ENCODE data around the gene KHNYN.

Gene KHNYN

DNA sequence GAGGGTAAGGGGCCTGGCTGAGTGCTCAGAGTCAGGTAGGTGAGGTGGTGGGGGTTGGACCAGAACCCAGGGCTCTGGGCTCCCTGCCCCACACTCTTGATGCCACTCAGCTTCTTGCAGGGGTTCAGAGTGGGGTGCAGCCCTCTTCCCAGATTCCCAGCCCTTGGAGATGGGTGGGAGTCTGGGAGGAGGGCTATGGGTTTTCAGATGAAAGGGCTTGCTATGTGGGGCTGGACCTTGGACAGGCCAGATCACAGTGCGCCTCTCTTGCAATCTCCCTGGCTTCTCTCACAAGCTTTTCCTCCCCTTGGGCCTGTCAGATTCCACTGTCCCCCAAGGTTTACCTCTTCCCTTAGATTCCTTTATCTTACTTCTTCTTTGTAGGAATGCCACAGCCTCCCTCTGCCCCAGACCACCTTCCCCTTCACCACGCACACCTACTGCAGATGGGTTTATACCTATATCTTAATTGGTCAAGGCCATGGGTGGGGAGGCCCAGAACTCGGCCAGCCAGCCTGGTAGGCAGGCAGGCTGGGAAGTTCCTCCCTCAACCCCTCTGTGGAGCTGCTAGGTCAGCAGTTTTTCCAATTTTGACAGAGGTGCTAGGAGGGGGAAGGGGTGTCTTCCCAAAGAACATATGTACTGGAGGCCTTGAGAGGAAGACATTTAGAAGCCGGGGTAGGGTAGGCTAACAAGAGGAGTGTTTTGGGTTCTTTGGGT is 29.6 kb upstream of the KHNYN start:
- DNase-seq (ENCODE audit: low read depth in 1 of 2, low spot score in 1 of 2): no peak

GRCh38 chr14:24401810-24402702 is 27.7 kb upstream of the KHNYN start:
- DNase-seq (ENCODE audit: low read depth in 1 of 2, low spot score in 1 of 2): no peak

DNA sequence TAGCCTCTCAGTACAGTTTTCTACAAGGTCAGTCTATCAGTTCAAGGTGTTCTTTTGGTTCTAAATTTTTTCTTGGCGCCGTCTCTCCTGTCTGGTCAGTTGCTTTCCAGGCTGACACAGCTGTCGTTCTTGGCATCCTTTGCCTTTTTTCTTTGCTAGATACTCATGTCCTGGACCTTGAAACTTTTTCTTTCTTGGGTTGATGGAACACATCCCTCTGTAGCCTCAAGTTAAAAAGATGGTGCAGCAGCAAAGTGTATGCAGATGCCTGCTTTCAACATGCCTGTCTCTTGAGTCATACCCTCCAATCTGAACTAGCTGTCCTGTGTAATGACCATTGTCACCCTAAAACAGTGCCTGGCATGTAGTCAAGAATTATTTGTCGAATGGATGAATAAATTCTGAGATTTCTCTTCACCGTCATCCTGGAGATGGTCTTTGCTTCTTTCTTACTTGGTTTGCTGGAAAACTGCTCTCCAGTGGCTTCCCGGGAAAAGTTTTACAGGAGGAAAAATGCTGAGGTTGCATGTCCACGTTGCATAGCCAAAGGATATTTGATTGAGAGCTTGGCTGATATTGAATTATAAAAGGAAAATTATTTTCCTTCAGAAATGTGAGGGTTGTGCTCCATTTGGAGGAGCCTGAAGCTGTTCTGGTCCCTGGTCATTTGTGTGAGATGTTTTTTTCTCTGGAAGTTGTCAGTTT is 26.3 kb upstream of the KHNYN start:
- DNase-seq (ENCODE audit: low read depth in 1 of 2, low spot score in 1 of 2): no peak

DNA sequence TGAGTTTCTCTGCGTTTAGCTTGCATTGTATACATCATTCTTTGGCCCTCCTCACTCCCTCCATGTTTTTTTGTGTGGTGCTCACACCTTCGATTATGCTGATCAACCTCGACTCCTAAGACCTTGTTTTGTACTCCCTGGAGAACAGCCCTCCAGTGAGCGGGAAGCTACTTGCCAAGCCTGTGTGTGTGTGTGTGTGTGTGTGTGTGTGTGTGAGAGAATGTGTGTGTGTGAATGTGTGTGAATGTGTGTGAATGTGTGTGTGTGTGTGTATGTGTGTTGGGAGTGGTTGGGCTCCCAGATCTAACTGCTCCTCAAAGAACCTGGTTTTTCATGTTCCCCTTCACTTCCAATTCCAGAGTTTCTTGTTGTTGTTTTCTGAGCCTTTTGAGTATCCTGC is 24.9 kb upstream of the KHNYN start:
- DNase-seq (ENCODE audit: low read depth in 1 of 2, low spot score in 1 of 2): no peak

DNA sequence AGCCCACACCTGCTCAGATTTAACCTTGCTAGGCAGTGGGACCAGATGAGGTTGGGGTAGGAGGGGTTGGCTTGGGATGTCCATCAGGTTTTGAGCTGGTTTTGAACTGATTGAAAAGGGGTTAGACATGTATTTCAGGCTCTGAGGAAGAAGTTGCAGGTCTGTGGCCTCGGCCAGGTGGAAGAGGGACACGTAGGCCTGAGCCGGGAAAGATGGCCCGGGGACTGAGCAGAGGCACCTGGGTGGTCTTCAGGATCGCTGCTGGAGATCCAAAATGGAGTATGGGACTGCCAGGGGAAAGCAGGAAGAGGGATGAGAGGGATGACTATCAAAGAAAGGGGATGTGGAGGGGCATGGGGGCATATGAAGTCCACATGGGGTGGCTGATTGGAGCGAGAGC is 23.3 kb upstream of the KHNYN start:
- no peak for DNase-seq (ENCODE audit: low read depth in 1 of 2, low spot score in 1 of 2)

DNA sequence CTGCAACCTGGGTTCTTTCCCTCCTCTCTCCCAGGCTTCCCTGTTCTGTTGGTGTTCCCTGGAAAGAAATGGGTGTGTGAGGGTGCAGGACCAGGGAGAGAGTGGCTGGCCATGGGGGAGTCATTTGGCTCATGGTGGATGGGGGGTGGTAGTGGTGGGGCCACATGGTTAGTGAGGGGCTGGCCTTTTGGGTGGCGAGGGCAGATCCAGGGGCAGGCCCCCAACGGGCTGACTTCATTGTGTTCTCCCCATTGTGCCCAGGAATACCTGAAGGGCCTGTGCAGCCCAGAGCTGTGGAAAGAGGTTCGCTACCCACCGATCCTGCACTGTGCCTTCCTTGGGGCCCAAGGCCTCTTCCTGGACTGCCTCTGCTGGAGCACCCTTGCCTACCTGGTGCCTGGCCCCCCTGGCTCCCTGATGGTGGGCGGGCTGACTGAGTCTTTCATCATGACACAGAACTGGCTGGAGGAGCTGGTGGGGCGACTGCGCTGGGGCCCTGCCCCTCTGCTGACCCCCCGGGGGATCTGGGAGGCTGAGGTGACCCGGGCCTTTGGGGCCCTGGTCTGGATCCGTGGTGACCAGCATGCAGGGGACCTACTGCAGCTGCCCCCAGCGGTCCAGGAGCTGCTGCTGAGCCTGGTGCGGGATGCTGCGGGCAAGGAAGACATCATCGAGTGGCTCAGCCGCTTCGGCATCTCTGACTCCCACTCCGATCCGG is 22.0 kb upstream of the KHNYN start:
- no peak for DNase-seq (ENCODE audit: low read depth in 1 of 2, low spot score in 1 of 2)

DNA sequence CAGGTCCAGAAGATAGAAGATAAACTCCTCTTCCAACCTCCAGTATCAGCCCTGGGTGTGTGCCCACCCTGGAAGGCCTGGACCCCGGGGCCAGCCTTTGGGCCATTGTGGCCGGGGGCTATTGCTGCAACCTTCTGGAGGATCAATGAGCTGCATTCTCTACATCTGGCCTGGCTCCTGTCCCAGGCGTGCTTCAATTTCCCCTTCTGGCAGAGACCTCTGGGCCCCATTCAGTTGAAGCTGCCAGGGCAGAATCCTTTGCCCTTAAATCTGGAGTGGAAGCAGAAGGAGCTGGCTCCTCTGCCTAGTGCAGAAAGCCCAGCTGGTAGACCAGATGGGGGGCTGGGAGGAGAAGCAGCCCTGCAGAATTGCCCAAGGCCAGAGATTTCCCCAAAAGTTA is 21.0 kb upstream of the KHNYN start:
- DNase-seq (ENCODE audit: low read depth in 1 of 2, low spot score in 1 of 2): no peak

- DNase-seq (ENCODE audit: low read depth in 1 of 2, low spot score in 1 of 2): no peak
Observed at GRCh38 chr14:24409192-24409591, 20.6 kb upstream of the KHNYN start.

DNA sequence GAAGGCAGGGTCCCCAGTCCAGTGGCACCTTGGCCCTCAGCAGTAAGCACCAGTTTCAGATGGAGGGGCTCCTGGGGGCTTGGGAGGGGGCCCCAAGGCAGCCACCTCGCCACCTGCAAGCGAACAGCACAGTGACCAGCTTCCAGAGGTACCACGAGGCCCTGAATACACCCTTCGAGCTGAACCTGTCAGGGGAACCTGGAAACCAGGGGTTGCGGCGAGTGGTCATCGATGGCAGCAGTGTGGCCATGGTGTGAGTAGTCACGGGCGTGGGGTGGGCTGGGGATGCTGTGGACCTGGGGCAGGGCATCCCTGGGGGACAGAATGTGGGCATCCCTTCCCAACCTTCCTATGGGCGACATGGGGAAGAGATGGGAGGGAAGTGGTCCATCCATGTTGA is 19.8 kb upstream of the KHNYN start:
- no peak for DNase-seq (ENCODE audit: low read depth in 1 of 2, low spot score in 1 of 2)

DNA sequence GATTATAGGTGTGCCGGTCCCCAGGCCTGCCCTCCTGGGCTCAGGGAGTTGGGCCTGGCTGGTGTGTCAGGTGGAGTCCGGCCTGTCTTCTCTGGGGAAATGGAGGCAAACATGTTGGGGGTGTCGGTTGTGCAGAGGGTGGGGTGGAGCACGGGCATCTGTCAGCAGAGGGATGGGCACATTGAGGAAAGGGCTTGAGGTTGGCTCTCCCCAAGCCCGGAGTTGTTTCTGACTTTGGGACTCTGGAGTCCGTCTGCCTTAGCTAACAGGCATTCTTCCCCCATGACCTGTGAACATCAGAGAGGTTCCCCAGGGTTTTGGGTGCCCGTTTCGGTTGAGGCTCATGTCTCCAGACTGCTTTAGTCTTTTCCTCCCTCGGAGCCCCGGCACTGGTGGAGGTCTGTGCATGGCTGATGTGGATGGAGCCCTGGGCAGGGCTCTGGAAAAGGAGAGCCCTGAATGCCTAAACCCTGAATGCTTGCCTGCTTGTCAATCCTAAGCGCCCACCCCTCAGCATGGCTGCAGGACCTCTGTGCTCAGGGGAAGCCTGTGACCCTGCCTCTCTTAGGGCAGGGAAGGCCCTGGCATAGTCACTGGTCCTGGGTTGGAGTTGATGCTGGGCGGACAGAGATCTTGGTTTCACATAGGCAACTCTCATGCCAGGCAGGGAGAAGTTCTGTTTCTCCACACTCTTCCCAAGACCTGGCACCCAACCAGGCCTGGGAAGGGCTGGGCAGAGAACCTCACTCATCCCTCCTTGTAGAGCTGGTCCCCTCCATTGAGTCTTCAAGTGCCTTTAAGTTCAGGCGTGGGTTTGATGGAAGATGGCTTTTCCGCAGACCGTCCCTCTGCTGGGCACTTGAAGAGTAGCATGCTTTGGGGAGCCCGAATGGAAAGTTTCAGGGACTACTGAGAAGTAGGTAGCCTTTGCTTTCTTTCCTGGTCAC is 18.0 kb upstream of the KHNYN start:
- peak in 1 of 2 donors; percentile 7 for DNase-seq (ENCODE audit: low read depth in 1 of 2, low spot score in 1 of 2)

DNA sequence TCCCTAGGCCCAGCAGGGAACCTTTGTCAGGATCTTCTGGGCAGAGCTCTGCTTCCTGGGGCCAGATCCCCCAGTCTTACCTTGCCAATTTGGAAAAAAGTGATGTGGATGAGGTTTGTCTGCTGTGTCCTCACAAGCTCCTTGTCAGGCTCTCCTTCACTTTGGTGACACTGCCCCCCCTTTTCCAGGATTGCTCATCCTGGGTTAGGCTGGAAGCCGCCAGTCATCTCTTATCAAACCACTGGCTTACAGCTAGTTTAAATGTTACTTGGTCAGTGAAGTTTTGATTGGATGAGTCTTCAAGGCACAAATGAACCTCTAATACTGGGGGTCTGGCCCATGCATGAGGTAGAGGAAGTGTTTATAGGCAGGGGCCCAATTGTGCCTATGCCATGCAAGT is 15.7 kb upstream of the KHNYN start:
- DNase-seq (ENCODE audit: low read depth in 1 of 2, low spot score in 1 of 2): no peak

DNA sequence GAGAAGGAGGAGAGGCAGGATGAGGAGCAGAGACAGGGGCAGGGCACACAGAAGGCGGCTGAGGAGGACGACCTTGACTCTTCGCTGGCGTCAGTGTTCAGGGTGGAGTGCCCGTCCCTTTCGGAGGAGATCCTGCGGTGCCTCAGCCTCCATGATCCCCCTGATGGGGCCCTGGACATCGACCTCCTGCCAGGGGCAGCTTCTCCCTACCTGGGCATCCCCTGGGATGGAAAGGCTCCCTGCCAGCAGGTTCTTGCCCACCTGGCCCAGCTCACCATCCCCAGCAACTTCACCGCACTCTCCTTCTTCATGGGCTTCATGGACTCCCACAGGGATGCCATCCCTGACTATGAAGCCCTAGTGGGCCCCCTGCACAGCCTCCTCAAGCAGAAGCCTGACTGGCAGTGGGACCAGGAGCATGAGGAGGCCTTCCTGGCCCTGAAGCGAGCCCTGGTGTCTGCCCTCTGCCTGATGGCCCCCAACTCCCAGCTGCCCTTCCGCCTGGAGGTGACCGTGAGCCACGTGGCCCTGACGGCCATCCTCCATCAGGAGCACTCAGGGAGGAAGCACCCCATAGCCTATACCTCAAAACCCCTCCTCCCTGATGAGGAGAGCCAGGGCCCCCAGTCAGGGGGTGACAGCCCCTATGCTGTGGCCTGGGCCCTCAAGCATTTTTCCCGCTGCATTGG is 14.9 kb upstream of the KHNYN start:
- no peak for DNase-seq (ENCODE audit: low read depth in 1 of 2, low spot score in 1 of 2)

DNA sequence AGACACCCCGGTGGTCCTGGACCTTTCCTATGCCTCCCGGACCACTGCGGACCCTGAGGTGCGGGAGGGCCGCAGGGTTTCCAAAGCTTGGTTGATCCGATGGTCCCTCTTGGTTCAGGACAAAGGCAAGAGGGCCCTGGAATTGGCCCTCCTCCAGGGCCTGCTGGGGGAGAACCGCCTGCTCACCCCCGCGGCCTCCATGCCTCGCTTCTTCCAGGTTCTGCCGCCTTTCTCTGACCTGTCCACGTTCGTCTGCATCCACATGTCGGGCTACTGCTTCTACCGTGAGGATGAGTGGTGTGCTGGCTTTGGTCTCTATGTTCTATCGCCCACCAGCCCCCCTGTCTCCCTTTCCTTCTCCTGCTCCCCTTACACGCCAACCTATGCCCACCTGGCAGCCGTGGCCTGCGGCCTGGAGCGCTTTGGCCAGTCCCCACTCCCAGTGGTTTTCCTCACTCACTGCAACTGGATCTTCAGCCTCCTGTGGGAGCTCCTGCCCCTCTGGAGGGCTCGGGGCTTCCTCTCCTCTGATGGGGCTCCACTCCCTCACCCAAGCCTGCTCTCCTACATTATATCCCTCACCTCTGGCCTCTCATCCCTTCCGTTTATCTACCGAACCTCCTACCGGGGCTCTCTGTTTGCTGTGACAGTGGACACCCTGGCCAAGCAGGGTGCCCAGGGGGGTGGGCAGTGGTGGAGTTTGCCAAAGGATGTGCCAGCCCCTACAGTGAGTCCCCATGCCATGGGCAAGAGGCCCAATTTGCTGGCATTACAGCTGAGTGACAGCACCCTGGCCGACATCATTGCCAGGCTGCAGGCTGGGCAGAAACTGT is 14.1 kb upstream of the KHNYN start:
- DNase-seq (ENCODE audit: low read depth in 1 of 2, low spot score in 1 of 2): no peak

- no peak for DNase-seq (ENCODE audit: low read depth in 1 of 2, low spot score in 1 of 2)
Observed at GRCh38 chr14:24416254-24416931, 13.4 kb upstream of the KHNYN start.

GRCh38 chr14:24416932-24417619 is 12.7 kb upstream of the KHNYN start:
- DNase-seq (ENCODE audit: low read depth in 1 of 2, low spot score in 1 of 2): no peak

- DNase-seq (ENCODE audit: low read depth in 1 of 2, low spot score in 1 of 2): no peak
Observed at GRCh38 chr14:24417832-24418491, 11.8 kb upstream of the KHNYN start.

GRCh38 chr14:24418492-24418873 is 11.3 kb upstream of the KHNYN start:
- DNase-seq (ENCODE audit: low read depth in 1 of 2, low spot score in 1 of 2): no peak
